Measurements from ENCODE around the gene GPLD1.
"Not testable (repeated sequence)": the region's sequence is repeated elsewhere in the genome, so short reads cannot be mapped to it uniquely, and the experiment has no call there.

GPLD1 gene

GRCh38 chr6:24408719-24409410 lies 80.5 kb downstream of the GPLD1 start:
- DNase-seq, result no peak

- no peak for DNase-seq
Observed at GRCh38 chr6:24405262-24405661, 84.1 kb downstream of the GPLD1 start.

GRCh38 chr6:24403501-24403824 lies 85.9 kb downstream of the GPLD1 start:
- no peak for DNase-seq

GRCh38 chr6:24402697-24403500 lies 86.5 kb downstream of the GPLD1 start, which contains the start of gene MRS2:
Gene MRS2, plus strand, starts transcription at chr6:24402936. Its CDS starts 111 bp downstream, at chr6:24403047.
- peak; percentile 79 to 81 for DNase-seq

GRCh38 chr6:24401458-24401857 lies 87.9 kb downstream of the GPLD1 start:
- no peak for DNase-seq

GRCh38 chr6:24400045-24401039 lies 89.0 kb downstream of the GPLD1 start:
- DNase-seq, result not testable (repeated sequence)

- DNase-seq, result no peak
Observed at GRCh38 chr6:24397631-24398030, 91.7 kb downstream of the GPLD1 start.

GRCh38 chr6:24396824-24397223 lies 92.6 kb downstream of the GPLD1 start:
- DNase-seq, result no peak

GRCh38 chr6:24394780-24395437 lies 94.5 kb downstream of the GPLD1 start:
- no peak for DNase-seq

- no peak for DNase-seq
Observed at GRCh38 chr6:24394061-24394779, 95.2 kb downstream of the GPLD1 start.

- no peak for DNase-seq
Observed at GRCh38 chr6:24391756-24392405, 97.5 kb downstream of the GPLD1 start.

GRCh38 chr6:24391208-24391607 lies 98.2 kb downstream of the GPLD1 start:
- DNase-seq, result no peak

- no peak for DNase-seq
Observed at GRCh38 chr6:24387818-24388217, 101.6 kb downstream of the GPLD1 start.

GRCh38 chr6:24385536-24386269 lies 103.7 kb downstream of the GPLD1 start:
- no peak for DNase-seq

GRCh38 chr6:24384369-24385130 lies 104.8 kb downstream of the GPLD1 start:
- DNase-seq, result not testable (repeated sequence)

GRCh38 chr6:24382891-24383494 lies 106.4 kb downstream of the GPLD1 start:
- not testable (repeated sequence) for DNase-seq

GRCh38 chr6:24382220-24382540 lies 107.2 kb downstream of the GPLD1 start:
- DNase-seq, result no peak

GRCh38 chr6:24381476-24382219 lies 107.7 kb downstream of the GPLD1 start:
- no peak for DNase-seq
